ENCODE results near the gene GMPR.
A peak's percentile ranks its signal among the peaks of the same experiment; 100 is the strongest.

GMPR gene

GRCh38 chr6:16302721-16303552 is 64.5 kb downstream of the GMPR start:
- DNase-seq (ENCODE audit: low read depth): no peak

- DNase-seq (ENCODE audit: low read depth): no peak
Measured at GRCh38 chr6:16305246-16305725, 66.9 kb downstream of the GMPR start.

GRCh38 chr6:16305788-16306187 is 67.4 kb downstream of the GMPR start:
- no peak for DNase-seq (ENCODE audit: low read depth)

GRCh38 chr6:16306334-16306733 is 67.9 kb downstream of the GMPR start:
- DNase-seq (ENCODE audit: low read depth): no peak

- no peak for DNase-seq (ENCODE audit: low read depth)
Measured at GRCh38 chr6:16311763-16312162, 73.4 kb downstream of the GMPR start.

- DNase-seq (ENCODE audit: low read depth): no peak
Measured at GRCh38 chr6:16313732-16314131, 75.3 kb downstream of the GMPR start.

GRCh38 chr6:16314296-16314695 is 75.9 kb downstream of the GMPR start:
- no peak for DNase-seq (ENCODE audit: low read depth)

- DNase-seq (ENCODE audit: low read depth): no peak
Measured at GRCh38 chr6:16316741-16317251, 78.4 kb downstream of the GMPR start.

- DNase-seq (ENCODE audit: low read depth): peak; percentile 18
Measured at GRCh38 chr6:16318538-16318937, 80.2 kb downstream of the GMPR start.

- DNase-seq (ENCODE audit: low read depth): no peak
Measured at GRCh38 chr6:16318953-16319720, 80.8 kb downstream of the GMPR start.

- peak; percentile 46 for DNase-seq (ENCODE audit: low read depth)
Measured at GRCh38 chr6:16319813-16320532, 81.6 kb downstream of the GMPR start.

GRCh38 chr6:16320533-16321340 is 82.3 kb downstream of the GMPR start:
- no peak for DNase-seq (ENCODE audit: low read depth)

- no peak for DNase-seq (ENCODE audit: low read depth)
Measured at GRCh38 chr6:16321341-16321710, 82.9 kb downstream of the GMPR start.

GRCh38 chr6:16321826-16322225 is 83.4 kb downstream of the GMPR start:
- no peak for DNase-seq (ENCODE audit: low read depth)

GRCh38 chr6:16322666-16323312 is 84.4 kb downstream of the GMPR start:
- peak; percentile 66 for DNase-seq (ENCODE audit: low read depth)

- no peak for DNase-seq (ENCODE audit: low read depth)
Measured at GRCh38 chr6:16324184-16324583, 85.8 kb downstream of the GMPR start.

GRCh38 chr6:16324606-16325225 is 86.3 kb downstream of the GMPR start:
- no peak for DNase-seq (ENCODE audit: low read depth)

- no peak for DNase-seq (ENCODE audit: low read depth)
Measured at GRCh38 chr6:16326531-16326930, 88.1 kb downstream of the GMPR start.

GRCh38 chr6:16326971-16327776 is 88.8 kb downstream of the GMPR start:
- DNase-seq (ENCODE audit: low read depth): no peak
